Heart right ventricle (tissue), 16 donors: ENCODE results near the gene GAB1. TPM values are rescaled to one million over a fixed set of nuclear protein-coding genes. Genes with fewer than 3 reads are reported as not detected.

Experiments
- ATAC-seq, 8 donors: fragments of 200-7000 bp; cut with Tn5 transposase; one replicate each; pipeline ENCODE4 v1.9.1; 2020; ENCODE audit warnings: mild to moderate bottlenecking in 8 of 8, moderate library complexity in 8 of 8, moderate number of reproducible peaks in 1 of 8
- DNase-seq, 2 donors: peaks; one replicate each; pipeline ENCODE4 v3.0.0-alpha.2; 2020
- H3K27ac ChIP-seq, 10 donors: fragments of 200-600 bp; sonication (generic) in 2 of 10; one replicate each; pipeline versions ENCODE4 v1.5.0 to v1.8.0; 2020 to 2022; ENCODE audit warnings: mild to moderate bottlenecking in 3 of 10
- H3K27me3 ChIP-seq, 7 donors: fragments of 200-600 bp; one replicate each; pipeline ENCODE4 v1.8.0; 2021 to 2022; ENCODE audit warnings: mild to moderate bottlenecking in 2 of 7
- H3K36me3 ChIP-seq, 9 donors: fragments of 200-600 bp; sonication (generic) in 1 of 9; one replicate each; pipeline versions ENCODE4 v1.5.0 to v1.8.0; 2020 to 2022; ENCODE audit warnings: mild to moderate bottlenecking in 2 of 9
- H3K4me1 ChIP-seq, 9 donors: fragments of 200-600 bp; sonication (generic) in 1 of 9; one replicate each; pipeline versions ENCODE4 v1.5.0 to v1.8.0; 2020 to 2022; ENCODE audit warnings: mild to moderate bottlenecking in 4 of 9
- H3K4me3 ChIP-seq, 10 donors: fragments of 200-600 bp; sonication (generic) in 2 of 10; one replicate each; pipeline versions ENCODE4 v1.5.0 to v1.8.0; 2020 to 2022; ENCODE audit warnings: mild to moderate bottlenecking in 7 of 10, moderate library complexity in 2 of 10
- H3K9me3 ChIP-seq, 11 donors: fragments of 200-600 bp in 10 of 11; sonication (generic) in 2 of 11; one replicate each; pipeline versions ENCODE4 v1.5.0 to v1.8.0; 2013 to 2022; ENCODE audit warnings: mild to moderate bottlenecking in 2 of 11, control low read depth in 1 of 11, moderate library complexity in 1 of 11
- CTCF ChIP-seq, 9 donors: fragments of 200-600 bp; sonication (generic) in 2 of 9; IDR thresholded peaks; one replicate each; pipeline versions ENCODE4 v1.5.0 to v1.8.0; 2021 to 2022; ENCODE audit warnings: antibody characterized with exemption in 9 of 9, mild to moderate bottlenecking in 5 of 9, moderate library complexity in 1 of 9
- WGBS, 2 donors: extraction: QIAGEN DNeasy Blood & Tissue Kit; methylation state at CpG; one replicate each; pipeline ENCODE4 v1.1.7; 2013; ENCODE audit warnings: inconsistent platforms in 1 of 2; 5-methylcytosine and 5-hydroxymethylcytosine counted together
- intact Hi-C, 10 donors: fragments of 100-400 bp; cut with DNase I; formaldehyde crosslinking; loops; one replicate each; pipeline versions ENCODE4 v1.11.1 to v1.14.2; 2022
- polyA plus RNA-seq, 2 donors: library from polyadenylated mRNA; stranded (reverse); fragments of 200-250 nt; gene quantifications; one replicate each; pipeline ENCODE4 v1.2.3, GENCODE V29; 2013
- total RNA-seq, 10 donors: library from RNA; stranded (reverse); fragmentation: NEBNext Ultra II Directional in 3 of 10; extraction: Animal tissue kit (Norgen Biotek cat#: 25700) in 3 of 10; gene quantifications; one replicate each; pipeline versions ENCODE4 v1.2.1 to v1.2.4, GENCODE V29; 2021 to 2023
- donor health status: Arrhythmogenic right ventricular cardiomyopathy.
- donor health status: ischemic (EF 13 %, LVEDD 7.1; RV severe dilation, severe dysfunction).
- donor health status: healthy with polysubstance abuse.
- donor health status: DM: no; HTN: yes; CAD: no.
- donor health status: DM: no; HTN: no; CAD: no.
- donor health status: ischemic (EF 25% LVEDD 6.9; RV normal size, moderate dysfunction).
- donor health status: ischemic (EF 25% LVEDD 5.7; RV mildly dilated, moderate dysfunction).
- donor health status: healthy.
- donor health status: DM: yes; HTN: yes; CAD: no.
- donor health status: Ischemic cardiomyopathy.
- donor health status: ischemic (EF 35%, LVEDD 5.7; RV mildly dilated, moderate dysfunction).
- donor health status: nonischemic (EF 11% LVEDD 7.7; RV severe dilation, severe dysfunction).
- donor health status: DM: yes; HTN: yes; CAD: no.
- donor health status: PGD.
- donor health status: ischemic (EF 29% LVEDD 5.4; RV normal size, mild dysfunction).
- donor health status: nonischemic (EF 23%, LVEDD 6.1; RV moderate dilation, normal function).

GAB1 gene
- total and polyA plus RNA-seq, 12 donors: 7.8 to 130 (median 95.3) TPM

GRCh38 chr4:143364063-143364462 lies 27.4 kb downstream of the GAB1 start:
- Histone ChIP-seq H3K27me3 (no peaks in the 10 kb centered on the region), H3K27ac (peak overlapping the region in 2 of 10 donors; percentile 50 to 53), H3K4me1 (peaks cover 10 to 63% (median 53%) of the 10 kb centered on the region in 9 donors), H3K4me3 (no peak overlapping the region), H3K36me3 (no peaks in the 10 kb centered on the region), H3K9me3 (no peaks in the 10 kb centered on the region)
- intact Hi-C loops: loop anchor here in 1 of 10 donors (10.0 kb wide), 1 partner anchor 111 kb away; no protein-coding TSS in a partner anchor
- 79 to 81% methylated on average over 5 of the region's 5 CpGs for WGBS, 2 donors
- ATAC-seq: no peak
- TF ChIP-seq CTCF (IDR thresholded peaks at IDR 0.05): no peak
- no peak for DNase-seq

GRCh38 chr4:143367863-143368262 lies 31.2 kb downstream of the GAB1 start:
- no peaks in the 10 kb centered on the region for H3K36me3 ChIP-seq
- no peak overlapping the region for H3K27ac ChIP-seq
- peaks cover 0 to 7% (median 0%) of the 10 kb centered on the region in 11 donors for H3K9me3 ChIP-seq
- TF ChIP-seq CTCF (IDR thresholded peaks at IDR 0.05): no peak
- no peak for DNase-seq
- 86 to 87% methylated on average over 5 of the region's 5 CpGs for WGBS, 2 donors
- no peak overlapping the region for H3K4me3 ChIP-seq
- H3K4me1 ChIP-seq: peaks cover 0 to 49% (median 35%) of the 10 kb centered on the region in 9 donors
- no peak for ATAC-seq
- intact Hi-C loops: loop anchor here in 1 of 10 donors (10.0 kb wide), 1 partner anchor 107 kb away; no protein-coding TSS in a partner anchor
- H3K27me3 ChIP-seq: no peaks in the 10 kb centered on the region

GRCh38 chr4:143369552-143369951 lies 32.9 kb downstream of the GAB1 start:
- Histone ChIP-seq H3K4me1 (peaks cover 0 to 53% (median 35%) of the 10 kb centered on the region in 9 donors), H3K4me3 (no peak overlapping the region), H3K36me3 (no peaks in the 10 kb centered on the region), H3K27ac (peak overlapping the region in 3 of 10 donors; percentile 1 to 54 (median 23)), H3K9me3 (peaks cover 0 to 7% (median 0%) of the 10 kb centered on the region in 11 donors), H3K27me3 (no peaks in the 10 kb centered on the region)
- DNase-seq (no peak), ATAC-seq (peak in 1 of 8 donors; percentile 53)
- TF ChIP-seq CTCF (IDR thresholded peaks at IDR 0.05): no peak
- intact Hi-C loops: loop anchor here in 1 of 10 donors (10.0 kb wide), 1 partner anchor 105 kb away; no protein-coding TSS in a partner anchor
- 11 to 15% methylated on average over 3 of the region's 3 CpGs for WGBS, 2 donors

GRCh38 chr4:143372093-143372915 lies 35.6 kb downstream of the GAB1 start:
- ATAC-seq (no peak), DNase-seq (no peak)
- peak overlapping the region in 1 of 10 donors; percentile 22 for H3K27ac ChIP-seq
- intact Hi-C loops: no loop called here
- H3K9me3 ChIP-seq: peaks cover 0 to 7% (median 0%) of the 10 kb centered on the region in 11 donors
- no peaks in the 10 kb centered on the region for H3K36me3 ChIP-seq
- no peaks in the 10 kb centered on the region for H3K27me3 ChIP-seq
- no peak for TF ChIP-seq CTCF (IDR thresholded peaks at IDR 0.05)
- WGBS, 2 donors: 92 to 95% methylated on average over 1 of the region's 1 CpG
- H3K4me1 ChIP-seq: peaks cover 0 to 76% (median 62%) of the 10 kb centered on the region in 9 donors
- no peak overlapping the region for H3K4me3 ChIP-seq
